ENCODE measurements around the gene LPIN2. TPM values are rescaled to one million over a fixed set of nuclear protein-coding genes. Genes with fewer than 3 reads are reported as not detected.
A peak's percentile ranks its signal among the peaks of the same experiment; 100 is the strongest.

LPIN2 gene
- total and polyA plus RNA-seq, 2 of the 4 experiments (the other 2 are of a cell fraction): 16.2 to 21.9 TPM

- ChIA-PET POLR2A (ENCODE audit: unreplicated experiment) (interaction anchor here (0.6 kb wide), 1 partner anchor 17 kb away, joined by 5 read pairs; no protein-coding TSS in a partner anchor), CTCF (no interaction called here)
- no TSS peak for BruUV-seq (replicated peaks)
- H3K56ac ChIP-seq (ENCODE audit: extremely low read depth, insufficient read depth, low read length): no peak overlapping the region
- H3K9me1 ChIP-seq (ENCODE audit: insufficient read depth, low read length): peaks cover 3% of the 10 kb centered on the region; the same call in 1 of the 2 replicates
- dilution Hi-C loops (cut with HindIII; ENCODE audit: low sequenced_read_pairs, unreplicated experiment): no loop called here
- H2AK5ac ChIP-seq (ENCODE audit: low read depth, low read length): no peak overlapping the region
- ATAC-seq (ENCODE audit: low read depth): no peak
- DNase-seq: no peak
- H3K4ac ChIP-seq (ENCODE audit: low read depth, low read length): no peak overlapping the region
- TF ChIP-seq CTCF (conservative IDR thresholded peaks at IDR 0.05; ENCODE audit: low read depth, low read length) (no peak), MAFK (IDR thresholded peaks at IDR 0.05; ENCODE audit: low read depth, low read length) (no peak), FOS (IDR thresholded peaks at IDR 0.05; ENCODE audit: low read depth, low read length) (no peak), CEBPB (IDR thresholded peaks at IDR 0.05; ENCODE audit: low read depth, low read length) (no peak), ELK1 (IDR thresholded peaks at IDR 0.05; ENCODE audit: borderline replicate concordance, low read depth, low read length) (no peak), SMC3 (IDR thresholded peaks at IDR 0.05; ENCODE audit: low read depth, low read length) (no peak), MXI1 (IDR thresholded peaks at IDR 0.05; ENCODE audit: borderline replicate concordance, low read depth, low read length) (no peak), MAZ (IDR thresholded peaks at IDR 0.05; ENCODE audit: borderline replicate concordance, low read depth, low read length) (no peak), NFE2L2 (IDR thresholded peaks at IDR 0.05; ENCODE audit: low read depth, low read length) (no peak), CHD1 (IDR thresholded peaks at IDR 0.05; ENCODE audit: low read depth, low read length) (no peak)
- no peak overlapping the region for H4K5ac ChIP-seq (ENCODE audit: low read depth, low read length)
- no peak overlapping the region for H2BK5ac ChIP-seq (ENCODE audit: low read depth, low read length, poor library complexity, severe bottlenecking)
- peaks cover 3% of the 10 kb centered on the region; the same call in 1 of the 2 replicates for H3K9me3 ChIP-seq (ENCODE audit: control insufficient read depth, insufficient read depth, low read length)
- no peaks in the 10 kb centered on the region for H4K20me1 ChIP-seq (ENCODE audit: insufficient read depth, low read length)
- no peaks in the 10 kb centered on the region for H3K36me3 ChIP-seq (ENCODE audit: control insufficient read depth, insufficient read depth, low read length)
- H2BK20ac ChIP-seq (ENCODE audit: low read depth, low read length): no peak overlapping the region
- H4K91ac ChIP-seq (ENCODE audit: insufficient read depth, low read depth, low read length): no peak overlapping the region
- no peaks in the 10 kb centered on the region for H3K27me3 ChIP-seq (ENCODE audit: control insufficient read depth, insufficient read depth, low read length)
- H4K8ac ChIP-seq (ENCODE audit: low read depth in 2 of 2, low read length in 2 of 2): no peak overlapping the region
- peak overlapping the region; percentile 13 for H2AFZ ChIP-seq (replicated peaks; ENCODE audit: low read length, poor library complexity)
- H3K4me2 ChIP-seq (ENCODE audit: low read depth, low read length): no peak overlapping the region
- no CpG with 5 or more reads among the region's 6 CpGs for WGBS, 2 experiments (ENCODE audit: extremely low coverage in 2 of 2, insufficient read length in 1 of 2)
- H3K18ac ChIP-seq (ENCODE audit: low read depth, low read length): no peak overlapping the region
- intact Hi-C loops (cut with micrococcal nuclease): no loop called here
- H3K27ac ChIP-seq (ENCODE audit: insufficient read depth, low read length): no peak overlapping the region
- H3K4me1 ChIP-seq (ENCODE audit: control insufficient read depth, insufficient read depth, low read length): peaks cover 6% of the 10 kb centered on the region
- H2AK9ac ChIP-seq (replicated peaks; ENCODE audit: low read depth, low read length, poor library complexity): no peak overlapping the region
- H3K4me3 ChIP-seq (ENCODE audit: insufficient read depth, low read depth, low read length): no peak overlapping the region
- H3K14ac ChIP-seq (replicated peaks; ENCODE audit: low read depth, low read length): no peak overlapping the region
- no peak overlapping the region for H3K9ac ChIP-seq (ENCODE audit: low read depth, low read length)
- H2BK15ac ChIP-seq (ENCODE audit: low read depth, low read length): no peak overlapping the region
- no peaks in the 10 kb centered on the region for H3K79me1 ChIP-seq (ENCODE audit: low read depth in 1 of 2, low read length in 2 of 2)
- in situ Hi-C loops (cut with MboI; ENCODE audit: low sequenced_read_pairs): no loop called here
- H2BK120ac ChIP-seq (ENCODE audit: low read depth, low read length): no peak overlapping the region
- H3K23ac ChIP-seq (ENCODE audit: low read depth, low read length): no peak overlapping the region
Observed at GRCh38 chr18:3048121-3048520, 35.2 kb upstream of the LPIN2 start.

Data from IMR-90 (cell line).